ENCODE data around the gene PREPL. TPM values are rescaled to one million over a fixed set of nuclear protein-coding genes. Genes with fewer than 3 reads are reported as not detected.

The PREPL gene
- total RNA-seq, 1 donor from 2014 or later: 45.6 TPM

DNA sequence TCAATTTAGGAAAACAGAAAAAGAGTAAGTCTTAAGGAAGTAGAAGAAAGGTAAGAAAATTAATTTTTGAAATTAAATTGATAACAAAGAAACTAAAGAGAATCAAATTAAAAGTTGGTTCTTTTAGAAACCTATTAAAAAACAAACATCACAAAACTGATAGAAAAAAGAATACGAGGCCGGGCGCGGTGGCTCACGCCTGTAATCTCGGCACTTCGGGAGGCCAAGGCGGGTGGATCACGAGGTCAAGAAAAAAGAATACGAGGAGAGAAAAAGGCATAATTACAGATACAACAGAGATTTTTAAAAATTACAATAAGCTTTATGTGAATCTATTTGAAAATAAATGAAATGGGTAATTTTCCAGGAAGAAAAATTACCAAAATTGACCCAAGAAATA is 11.8 kb downstream of the PREPL start:
- no peaks in the 10 kb centered on the region for H3K27me3 Mint-ChIP-seq
- no peak for DNase-seq (ENCODE audit: low spot score, unreplicated experiment)
- no peaks in the 10 kb centered on the region for H3K4me1 Mint-ChIP-seq (ENCODE audit: low read depth)
- no peak overlapping the region for H3K4me3 Mint-ChIP-seq (ENCODE audit: low read depth)
- TF ChIP-seq, protein P1, sequence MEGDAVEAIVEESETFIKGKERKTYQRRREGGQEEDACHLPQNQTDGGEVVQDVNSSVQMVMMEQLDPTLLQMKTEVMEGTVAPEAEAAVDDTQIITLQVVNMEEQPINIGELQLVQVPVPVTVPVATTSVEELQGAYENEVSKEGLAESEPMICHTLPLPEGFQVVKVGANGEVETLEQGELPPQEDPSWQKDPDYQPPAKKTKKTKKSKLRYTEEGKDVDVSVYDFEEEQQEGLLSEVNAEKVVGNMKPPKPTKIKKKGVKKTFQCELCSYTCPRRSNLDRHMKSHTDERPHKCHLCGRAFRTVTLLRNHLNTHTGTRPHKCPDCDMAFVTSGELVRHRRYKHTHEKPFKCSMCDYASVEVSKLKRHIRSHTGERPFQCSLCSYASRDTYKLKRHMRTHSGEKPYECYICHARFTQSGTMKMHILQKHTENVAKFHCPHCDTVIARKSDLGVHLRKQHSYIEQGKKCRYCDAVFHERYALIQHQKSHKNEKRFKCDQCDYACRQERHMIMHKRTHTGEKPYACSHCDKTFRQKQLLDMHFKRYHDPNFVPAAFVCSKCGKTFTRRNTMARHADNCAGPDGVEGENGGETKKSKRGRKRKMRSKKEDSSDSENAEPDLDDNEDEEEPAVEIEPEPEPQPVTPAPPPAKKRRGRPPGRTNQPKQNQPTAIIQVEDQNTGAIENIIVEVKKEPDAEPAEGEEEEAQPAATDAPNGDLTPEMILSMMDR (IDR thresholded peaks at IDR 0.05; ENCODE audit: unreplicated experiment): no peak
- H3K36me3 Mint-ChIP-seq (ENCODE audit: insufficient read depth): peaks cover 6% of the 10 kb centered on the region
- H3K27ac Mint-ChIP-seq: no peak overlapping the region
- H3K9me3 Mint-ChIP-seq (ENCODE audit: low read depth): no peaks in the 10 kb centered on the region

DNA sequence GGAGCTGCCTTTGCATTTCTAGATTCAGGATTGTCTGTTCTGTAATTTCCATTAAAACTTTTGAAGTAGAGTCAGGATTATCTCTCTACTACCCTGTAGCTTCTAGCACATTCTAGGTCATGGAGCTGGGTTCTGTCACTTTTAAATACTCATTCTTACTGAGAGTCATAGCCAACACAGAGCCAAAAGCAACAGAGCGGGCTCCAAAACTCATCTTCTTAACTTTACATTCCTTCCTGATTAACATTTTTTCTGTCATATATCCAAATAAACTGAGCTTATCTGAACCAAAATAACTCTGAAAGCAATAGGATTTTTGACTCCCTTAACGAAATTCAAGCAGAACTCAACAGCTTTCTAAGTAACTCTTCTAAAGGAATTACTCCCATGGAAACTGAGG is 12.9 kb downstream of the PREPL start:
- peaks cover 6% of the 10 kb centered on the region for H3K36me3 Mint-ChIP-seq (ENCODE audit: insufficient read depth)
- H3K4me3 Mint-ChIP-seq (ENCODE audit: low read depth): no peak overlapping the region
- H3K27ac Mint-ChIP-seq: no peak overlapping the region
- no peak for DNase-seq (ENCODE audit: low spot score, unreplicated experiment)
- no peaks in the 10 kb centered on the region for H3K27me3 Mint-ChIP-seq
- no peaks in the 10 kb centered on the region for H3K9me3 Mint-ChIP-seq (ENCODE audit: low read depth)
- no peaks in the 10 kb centered on the region for H3K4me1 Mint-ChIP-seq (ENCODE audit: low read depth)
- TF ChIP-seq, protein P1 (IDR thresholded peaks at IDR 0.05; ENCODE audit: unreplicated experiment): no peak

DNA sequence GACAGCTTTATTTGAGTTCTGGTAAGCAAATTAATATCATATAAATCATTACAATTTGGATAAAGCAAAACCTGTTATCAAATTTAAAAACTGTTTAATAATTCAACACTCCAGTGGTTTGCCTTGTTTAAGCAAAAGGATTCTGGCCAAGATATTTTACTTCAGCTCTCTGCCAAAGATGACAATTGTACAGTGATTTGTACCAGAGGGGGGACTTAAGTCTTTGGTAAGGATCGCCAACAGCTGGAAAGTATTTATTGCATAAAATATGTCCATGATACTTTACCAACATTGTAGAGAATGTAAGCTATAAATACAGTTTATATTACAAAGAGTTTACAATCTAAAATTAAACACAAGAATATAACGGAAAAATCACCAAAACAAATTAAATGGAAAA is 13.8 kb downstream of the PREPL start:
- TF ChIP-seq, protein P1 (IDR thresholded peaks at IDR 0.05; ENCODE audit: unreplicated experiment): no peak
- no peak overlapping the region for H3K27ac Mint-ChIP-seq
- H3K27me3 Mint-ChIP-seq: no peaks in the 10 kb centered on the region
- no peak for DNase-seq (ENCODE audit: low spot score, unreplicated experiment)
- H3K4me3 Mint-ChIP-seq (ENCODE audit: low read depth): no peak overlapping the region
- no peaks in the 10 kb centered on the region for H3K9me3 Mint-ChIP-seq (ENCODE audit: low read depth)
- peaks cover 8% of the 10 kb centered on the region for H3K36me3 Mint-ChIP-seq (ENCODE audit: insufficient read depth)
- H3K4me1 Mint-ChIP-seq (ENCODE audit: low read depth): peaks cover 2% of the 10 kb centered on the region

DNA sequence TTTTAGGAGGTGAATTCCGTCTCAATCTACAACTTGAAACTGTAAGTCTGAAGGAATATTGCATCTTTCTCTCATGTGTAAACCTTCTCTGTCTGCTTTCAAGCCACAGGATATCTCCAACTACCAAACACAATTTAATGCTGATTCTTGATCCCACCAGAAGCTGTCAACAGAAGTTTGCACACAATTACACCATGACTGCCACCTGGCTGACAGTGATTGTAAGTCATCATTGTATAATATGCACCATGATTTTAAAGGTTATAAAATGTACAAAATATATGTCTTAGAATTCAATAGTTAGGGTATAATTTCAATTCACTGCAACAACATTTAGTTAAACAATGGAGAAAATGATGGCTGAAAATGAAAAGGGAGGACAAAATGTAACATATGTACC is 18.4 kb downstream of the PREPL start:
- DNase-seq (ENCODE audit: low spot score, unreplicated experiment): no peak

DNA sequence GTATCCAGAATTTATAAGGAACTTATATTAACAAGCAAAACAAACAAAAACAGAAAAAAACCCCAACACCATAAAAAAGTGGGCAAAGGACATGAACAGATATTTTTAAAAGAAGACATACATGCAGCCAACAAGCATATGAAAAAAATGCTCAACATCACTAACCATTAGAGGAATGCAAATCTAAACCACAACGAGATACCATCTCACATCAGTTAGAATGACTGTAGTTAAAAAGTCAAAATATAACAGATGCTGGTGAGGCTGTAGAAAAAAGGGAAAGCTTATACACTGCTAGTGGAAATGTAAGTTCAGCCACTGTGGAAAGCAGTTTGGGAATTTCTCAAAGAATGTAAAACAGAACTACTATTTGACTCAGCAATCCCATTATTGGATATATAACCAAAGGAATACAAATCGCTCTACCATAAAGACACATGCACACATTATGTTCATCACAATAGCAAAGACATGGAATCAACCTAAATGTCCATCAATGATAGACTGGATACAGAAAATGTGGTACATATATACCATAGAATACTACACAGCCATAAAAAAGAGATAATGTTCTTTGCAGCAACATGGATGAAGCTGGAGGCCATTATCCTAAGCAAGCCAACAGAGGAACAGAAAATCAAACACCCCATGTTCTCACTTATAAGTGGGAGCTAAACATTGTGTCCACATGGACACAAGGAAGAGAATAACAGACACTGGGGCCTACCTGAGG is 25.3 kb downstream of the PREPL start:
- Mint-ChIP-seq H3K4me3 (ENCODE audit: low read depth) (no peak overlapping the region), H3K4me1 (ENCODE audit: low read depth) (peaks cover 7% of the 10 kb centered on the region), H3K27ac (no peak overlapping the region), H3K27me3 (no peaks in the 10 kb centered on the region), H3K9me3 (ENCODE audit: low read depth) (peaks cover 7% of the 10 kb centered on the region), H3K36me3 (ENCODE audit: insufficient read depth) (peaks cover 39% of the 10 kb centered on the region)
- TF ChIP-seq, protein P1 (IDR thresholded peaks at IDR 0.05; ENCODE audit: unreplicated experiment): no peak
- DNase-seq (ENCODE audit: low spot score, unreplicated experiment): no peak

More for the DNA sequence above, 18.4 kb downstream of the PREPL start:
- no peak overlapping the region for H3K27ac Mint-ChIP-seq
- H3K36me3 Mint-ChIP-seq (ENCODE audit: insufficient read depth): peaks cover 16% of the 10 kb centered on the region
- TF ChIP-seq, protein P1 (IDR thresholded peaks at IDR 0.05; ENCODE audit: unreplicated experiment): peak; percentile 56
- H3K9me3 Mint-ChIP-seq (ENCODE audit: low read depth): no peaks in the 10 kb centered on the region
- no peaks in the 10 kb centered on the region for H3K27me3 Mint-ChIP-seq
- H3K4me1 Mint-ChIP-seq (ENCODE audit: low read depth): peaks cover 2% of the 10 kb centered on the region
- H3K4me3 Mint-ChIP-seq (ENCODE audit: low read depth): no peak overlapping the region

Measured in progenitor cell of endocrine pancreas (in vitro differentiated cells).